ENCODE data around the gene MXD4. TPM values are rescaled to one million over a fixed set of nuclear protein-coding genes. Genes with fewer than 3 reads are reported as not detected.

MXD4 gene
- polyA plus RNA-seq, 1 of the 3 experiments (the other 2 are of a cell fraction) = 38.6 TPM

DNA sequence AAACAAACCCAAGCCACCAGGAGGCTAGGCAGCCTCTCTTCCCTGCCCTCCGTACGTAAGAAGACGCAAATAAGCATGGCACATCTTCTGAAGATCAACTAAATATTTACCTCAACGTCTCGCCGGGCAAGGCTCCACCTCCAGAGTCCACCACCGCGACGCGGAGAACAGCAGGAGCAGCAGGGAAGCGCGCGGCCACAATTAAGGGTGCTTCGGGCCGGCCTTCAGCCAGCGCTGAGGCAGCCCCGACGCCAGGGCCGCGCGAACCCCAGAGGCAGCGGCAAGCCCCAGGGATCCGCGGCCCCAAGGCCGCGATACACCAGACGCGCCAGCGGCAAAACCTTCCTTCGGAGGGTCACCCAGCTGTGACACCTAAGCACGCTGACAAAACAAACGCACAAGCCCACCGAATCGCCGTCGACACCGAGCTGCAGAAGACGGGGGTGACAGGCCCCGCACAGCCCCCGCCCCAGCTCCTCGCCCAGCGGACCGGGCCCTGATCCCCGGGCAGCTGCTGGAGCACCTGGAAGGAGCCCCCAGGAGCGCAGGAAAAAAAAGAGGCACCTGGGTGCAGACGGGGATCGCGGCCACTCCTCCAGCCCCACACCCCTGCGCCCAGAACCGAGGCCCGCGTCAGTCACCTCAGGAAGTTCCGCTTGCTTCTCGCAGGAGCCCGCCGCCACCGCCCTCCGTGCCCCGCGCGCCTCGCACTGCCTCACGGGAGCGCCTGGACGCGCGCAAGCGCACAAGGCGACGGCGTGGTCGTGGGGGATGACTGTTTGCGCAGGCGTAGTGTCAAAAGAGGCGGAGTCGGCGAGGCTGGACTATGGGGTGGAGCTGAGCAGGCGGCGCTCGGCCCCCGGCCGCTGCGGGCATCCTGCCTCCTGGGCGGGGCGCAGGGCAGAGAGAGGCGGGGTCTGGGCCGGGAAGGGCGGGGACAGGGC, 20.2 kb downstream of the MXD4 start, which contains the start of the genes HAUS3 and POLN:
HAUS3 (minus strand) TSS at position 712 of the 944 bp plus-strand sequence. CDS start 1,175 bp downstream, outside the sequence.
POLN (minus strand) TSS at position 712 of the 944 bp plus-strand sequence. CDS start 12,890 bp downstream, outside the sequence.
- peak within 1 kb of the TSS; percentile 24 to 65; a peak in 3 of 4 replicates for H3K27ac ChIP-seq (ENCODE audit: low read depth in 2 of 2, low read length in 1 of 2)
- H3K9ac ChIP-seq = peak within 1 kb of the TSS; percentile 83
- H3K9me3 ChIP-seq = no peaks in the 10 kb centered on the region
- DNase-seq = peak; percentile 100
- WGBS (ENCODE audit: low lambda C conversion rate) = under 1% methylated on average over 25 of the region's 88 CpGs
- peak within 1 kb of the TSS; percentile 81 to 96 for H3K4me3 ChIP-seq (ENCODE audit: low read depth in 2 of 2, low read length in 1 of 2)
- ChIA-PET CTCF (interaction anchor here (1.2 to 2.4 kb wide), 3 partner anchors 9 to 195 kb away, joined by 3 to 9 read pairs (median 6); partner anchors contain the start of genes CFAP99 and ZFYVE28), POLR2A (interaction anchor here (1.4 kb wide), 1 partner anchor 195 kb away, joined by 4 read pairs; no protein-coding TSS in a partner anchor)
- no peaks in the 10 kb centered on the region for H3K27me3 ChIP-seq (ENCODE audit: insufficient read depth)
- H2AFZ ChIP-seq (ENCODE audit: low read depth) = peak within 1 kb of the TSS; percentile 61
- no peaks in the 10 kb centered on the region for H3K9me2 ChIP-seq
- peaks cover 25 to 28% of the 10 kb centered on the region in 2 experiments; a peak in 3 of 4 replicates for H3K4me1 ChIP-seq (ENCODE audit: control insufficient read depth in 1 of 2, insufficient read depth in 2 of 2, low read depth in 1 of 2, low read length in 1 of 2)
- peaks cover 19 to 21% of the 10 kb centered on the region in 2 experiments for H3K36me3 ChIP-seq (replicated peaks in 1 of 2; ENCODE audit: control insufficient read depth in 1 of 2, insufficient read depth in 2 of 2, low read length in 1 of 2)
- peaks cover 10% of the 10 kb centered on the region for H3F3A ChIP-seq (replicated peaks; ENCODE audit: insufficient read depth)
- H4K20me1 ChIP-seq (ENCODE audit: insufficient read depth) = peaks cover 29% of the 10 kb centered on the region; the same call in 1 of the 2 replicates
- peaks cover 49% of the 10 kb centered on the region for H3K79me2 ChIP-seq (ENCODE audit: insufficient read depth)
- peak within 1 kb of the TSS; percentile 89 for H3K4me2 ChIP-seq
- no peak for TF ChIP-seq MEF2A (IDR thresholded peaks at IDR 0.05; ENCODE audit: borderline replicate concordance, low read depth)
- peak; percentile 53 for TF ChIP-seq CHD2 (IDR thresholded peaks at IDR 0.05; ENCODE audit: low read length, partially characterized antibody)
- no peak for TF ChIP-seq JUND (IDR thresholded peaks at IDR 0.05)
- no peak for TF ChIP-seq EP300 (IDR thresholded peaks at IDR 0.05; ENCODE audit: borderline replicate concordance in 1 of 2, low read depth in 1 of 2, low read length in 1 of 2)
- no peak for TF ChIP-seq NFIC (IDR thresholded peaks at IDR 0.05; ENCODE audit: borderline replicate concordance)
- TF ChIP-seq TCF12 (IDR thresholded peaks at IDR 0.05) = no peak
- peak; percentile 83 for TF ChIP-seq MXI1 (IDR thresholded peaks at IDR 0.05; ENCODE audit: low read depth, low read length)
- TF ChIP-seq TAF1 (IDR thresholded peaks at IDR 0.05; ENCODE audit: borderline replicate concordance, low read depth, low read length) = peak; percentile 61; the same call in 1 of the 2 replicates
- no peak for TF ChIP-seq RCOR1 (IDR thresholded peaks at IDR 0.05; ENCODE audit: low read length)
- no peak for TF ChIP-seq SMC3 (IDR thresholded peaks at IDR 0.05; ENCODE audit: low read depth, low read length)
- TF ChIP-seq POLR2AphosphoS5 (IDR thresholded peaks at IDR 0.05; ENCODE audit: low read depth, low read length) = peak; percentile 78
- no peak for TF ChIP-seq GABPA (IDR thresholded peaks at IDR 0.05; ENCODE audit: low read depth)
- no peak for TF ChIP-seq TEAD4 (IDR thresholded peaks at IDR 0.05; ENCODE audit: borderline replicate concordance, insufficient read depth)
- TF ChIP-seq, protein P1, sequence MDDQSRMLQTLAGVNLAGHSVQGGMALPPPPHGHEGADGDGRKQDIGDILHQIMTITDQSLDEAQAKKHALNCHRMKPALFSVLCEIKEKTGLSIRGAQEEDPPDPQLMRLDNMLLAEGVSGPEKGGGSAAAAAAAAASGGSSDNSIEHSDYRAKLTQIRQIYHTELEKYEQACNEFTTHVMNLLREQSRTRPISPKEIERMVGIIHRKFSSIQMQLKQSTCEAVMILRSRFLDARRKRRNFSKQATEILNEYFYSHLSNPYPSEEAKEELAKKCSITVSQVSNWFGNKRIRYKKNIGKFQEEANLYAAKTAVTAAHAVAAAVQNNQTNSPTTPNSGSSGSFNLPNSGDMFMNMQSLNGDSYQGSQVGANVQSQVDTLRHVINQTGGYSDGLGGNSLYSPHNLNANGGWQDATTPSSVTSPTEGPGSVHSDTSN (IDR thresholded peaks at IDR 0.05) = peak; percentile 24; the same call in 1 of the 2 replicates
- no peak for TF ChIP-seq FOXJ3 (CRISPR knock-in tag; IDR thresholded peaks at IDR 0.05)
- TF ChIP-seq, protein P2, sequence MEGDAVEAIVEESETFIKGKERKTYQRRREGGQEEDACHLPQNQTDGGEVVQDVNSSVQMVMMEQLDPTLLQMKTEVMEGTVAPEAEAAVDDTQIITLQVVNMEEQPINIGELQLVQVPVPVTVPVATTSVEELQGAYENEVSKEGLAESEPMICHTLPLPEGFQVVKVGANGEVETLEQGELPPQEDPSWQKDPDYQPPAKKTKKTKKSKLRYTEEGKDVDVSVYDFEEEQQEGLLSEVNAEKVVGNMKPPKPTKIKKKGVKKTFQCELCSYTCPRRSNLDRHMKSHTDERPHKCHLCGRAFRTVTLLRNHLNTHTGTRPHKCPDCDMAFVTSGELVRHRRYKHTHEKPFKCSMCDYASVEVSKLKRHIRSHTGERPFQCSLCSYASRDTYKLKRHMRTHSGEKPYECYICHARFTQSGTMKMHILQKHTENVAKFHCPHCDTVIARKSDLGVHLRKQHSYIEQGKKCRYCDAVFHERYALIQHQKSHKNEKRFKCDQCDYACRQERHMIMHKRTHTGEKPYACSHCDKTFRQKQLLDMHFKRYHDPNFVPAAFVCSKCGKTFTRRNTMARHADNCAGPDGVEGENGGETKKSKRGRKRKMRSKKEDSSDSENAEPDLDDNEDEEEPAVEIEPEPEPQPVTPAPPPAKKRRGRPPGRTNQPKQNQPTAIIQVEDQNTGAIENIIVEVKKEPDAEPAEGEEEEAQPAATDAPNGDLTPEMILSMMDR (IDR thresholded peaks at IDR 0.05) = no peak
- peak; percentile 82 for TF ChIP-seq SIN3A (IDR thresholded peaks at IDR 0.05; ENCODE audit: borderline replicate concordance, low read depth, low read length)
- TF ChIP-seq GATA2 (CRISPR knock-in tag; IDR thresholded peaks at IDR 0.05) = no peak
- TF ChIP-seq, protein P3, sequence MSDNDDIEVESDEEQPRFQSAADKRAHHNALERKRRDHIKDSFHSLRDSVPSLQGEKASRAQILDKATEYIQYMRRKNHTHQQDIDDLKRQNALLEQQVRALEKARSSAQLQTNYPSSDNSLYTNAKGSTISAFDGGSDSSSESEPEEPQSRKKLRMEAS (IDR thresholded peaks at IDR 0.05; ENCODE audit: low read depth) = peak; percentile 78
- TF ChIP-seq, protein P4, sequence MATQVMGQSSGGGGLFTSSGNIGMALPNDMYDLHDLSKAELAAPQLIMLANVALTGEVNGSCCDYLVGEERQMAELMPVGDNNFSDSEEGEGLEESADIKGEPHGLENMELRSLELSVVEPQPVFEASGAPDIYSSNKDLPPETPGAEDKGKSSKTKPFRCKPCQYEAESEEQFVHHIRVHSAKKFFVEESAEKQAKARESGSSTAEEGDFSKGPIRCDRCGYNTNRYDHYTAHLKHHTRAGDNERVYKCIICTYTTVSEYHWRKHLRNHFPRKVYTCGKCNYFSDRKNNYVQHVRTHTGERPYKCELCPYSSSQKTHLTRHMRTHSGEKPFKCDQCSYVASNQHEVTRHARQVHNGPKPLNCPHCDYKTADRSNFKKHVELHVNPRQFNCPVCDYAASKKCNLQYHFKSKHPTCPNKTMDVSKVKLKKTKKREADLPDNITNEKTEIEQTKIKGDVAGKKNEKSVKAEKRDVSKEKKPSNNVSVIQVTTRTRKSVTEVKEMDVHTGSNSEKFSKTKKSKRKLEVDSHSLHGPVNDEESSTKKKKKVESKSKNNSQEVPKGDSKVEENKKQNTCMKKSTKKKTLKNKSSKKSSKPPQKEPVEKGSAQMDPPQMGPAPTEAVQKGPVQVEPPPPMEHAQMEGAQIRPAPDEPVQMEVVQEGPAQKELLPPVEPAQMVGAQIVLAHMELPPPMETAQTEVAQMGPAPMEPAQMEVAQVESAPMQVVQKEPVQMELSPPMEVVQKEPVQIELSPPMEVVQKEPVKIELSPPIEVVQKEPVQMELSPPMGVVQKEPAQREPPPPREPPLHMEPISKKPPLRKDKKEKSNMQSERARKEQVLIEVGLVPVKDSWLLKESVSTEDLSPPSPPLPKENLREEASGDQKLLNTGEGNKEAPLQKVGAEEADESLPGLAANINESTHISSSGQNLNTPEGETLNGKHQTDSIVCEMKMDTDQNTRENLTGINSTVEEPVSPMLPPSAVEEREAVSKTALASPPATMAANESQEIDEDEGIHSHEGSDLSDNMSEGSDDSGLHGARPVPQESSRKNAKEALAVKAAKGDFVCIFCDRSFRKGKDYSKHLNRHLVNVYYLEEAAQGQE (IDR thresholded peaks at IDR 0.05; ENCODE audit: low read depth, low read length) = no peak
- TF ChIP-seq, protein P5, sequence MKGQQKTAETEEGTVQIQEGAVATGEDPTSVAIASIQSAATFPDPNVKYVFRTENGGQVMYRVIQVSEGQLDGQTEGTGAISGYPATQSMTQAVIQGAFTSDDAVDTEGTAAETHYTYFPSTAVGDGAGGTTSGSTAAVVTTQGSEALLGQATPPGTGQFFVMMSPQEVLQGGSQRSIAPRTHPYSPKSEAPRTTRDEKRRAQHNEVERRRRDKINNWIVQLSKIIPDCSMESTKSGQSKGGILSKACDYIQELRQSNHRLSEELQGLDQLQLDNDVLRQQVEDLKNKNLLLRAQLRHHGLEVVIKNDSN (IDR thresholded peaks at IDR 0.05; ENCODE audit: borderline replicate concordance, low read depth) = no peak
- no peak for TF ChIP-seq RFX5 (IDR thresholded peaks at IDR 0.05; ENCODE audit: low read length)
- TF ChIP-seq EZH2phosphoT487 (IDR thresholded peaks at IDR 0.05; ENCODE audit: borderline replicate concordance, low read depth) = no peak
- peak; percentile 94 for TF ChIP-seq NRF1 (IDR thresholded peaks at IDR 0.05; ENCODE audit: low read depth, low read length)
- TF ChIP-seq RAD21 (IDR thresholded peaks at IDR 0.05; ENCODE audit: low read length) = no peak
- no peak for TF ChIP-seq FOXM1 (IDR thresholded peaks at IDR 0.05; ENCODE audit: low read depth)

Data from SK-N-SH (cell line).